ENCODE data around the gene PTCH1.

The PTCH1 gene

DNA sequence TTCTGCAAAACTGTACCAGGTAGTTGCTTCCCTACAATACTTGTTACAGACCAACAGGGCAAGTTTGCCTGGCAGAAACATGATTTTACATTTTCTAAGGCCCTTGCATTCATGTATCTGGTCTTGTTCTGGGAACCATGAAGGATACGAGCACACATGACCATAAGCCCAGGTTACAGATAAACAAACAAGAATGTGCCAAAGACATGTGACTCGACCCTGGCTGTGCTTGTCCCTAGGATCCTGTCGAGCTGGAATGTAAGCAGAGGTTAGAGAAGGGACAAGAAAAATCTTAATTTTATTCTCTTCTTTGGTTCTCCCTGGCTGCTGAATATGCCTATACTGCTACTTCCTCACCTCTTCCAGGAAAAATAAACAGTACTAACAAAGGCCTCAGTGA, 32.5 kb downstream of the PTCH1 start:
- no peak overlapping the region for H3K4me3 ChIP-seq (ENCODE audit: control insufficient read depth, low read depth, low read length)
- no peak for DNase-seq (ENCODE audit: low read depth)
- no peak for TF ChIP-seq CTCF (conservative IDR thresholded peaks at IDR 0.05; ENCODE audit: control insufficient read depth, insufficient read depth, low read depth, low read length)

DNA sequence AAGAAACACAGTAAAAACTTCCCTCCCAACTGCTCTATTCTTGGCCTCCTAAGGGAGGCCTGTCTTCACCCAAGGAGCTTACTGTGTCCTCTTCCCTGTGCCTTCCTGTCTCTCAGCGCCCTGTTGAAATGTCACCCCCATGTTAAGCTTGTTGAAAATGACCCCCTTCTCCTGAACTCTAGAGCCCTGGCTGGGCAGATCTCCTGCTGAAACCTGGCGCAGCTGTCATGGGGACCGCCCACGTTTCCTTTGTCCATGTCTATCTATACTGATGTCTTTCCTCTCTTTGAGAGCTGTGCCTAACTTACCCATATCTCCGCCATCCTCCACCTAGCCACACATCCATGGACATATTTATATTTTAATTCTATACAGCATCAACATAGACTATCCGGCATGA, 33.3 kb downstream of the PTCH1 start:
- no peak for TF ChIP-seq CTCF (conservative IDR thresholded peaks at IDR 0.05; ENCODE audit: control insufficient read depth, insufficient read depth, low read depth, low read length)
- H3K4me3 ChIP-seq (ENCODE audit: control insufficient read depth, low read depth, low read length) = no peak overlapping the region
- DNase-seq (ENCODE audit: low read depth) = no peak

DNA sequence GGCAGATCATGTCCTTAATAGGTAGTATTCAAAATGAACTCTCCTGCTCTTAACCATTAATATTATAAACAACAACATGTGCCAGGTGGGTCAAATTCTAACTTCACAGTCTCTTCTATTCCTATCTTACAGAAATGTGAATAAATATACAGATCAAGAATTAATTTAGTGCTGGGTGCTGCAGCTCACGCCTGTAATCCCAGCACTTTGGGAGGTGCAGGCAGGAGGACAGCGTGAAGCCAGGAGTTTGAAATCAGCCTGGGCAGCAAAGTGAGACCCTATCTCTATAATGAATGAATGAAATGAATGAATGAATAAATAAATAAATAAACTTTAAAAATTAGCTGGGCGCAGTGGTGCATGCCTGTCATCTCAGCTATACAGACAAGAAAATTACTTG, 34.1 kb downstream of the PTCH1 start:
- TF ChIP-seq CTCF (conservative IDR thresholded peaks at IDR 0.05; ENCODE audit: control insufficient read depth, insufficient read depth, low read depth, low read length) = no peak

DNA sequence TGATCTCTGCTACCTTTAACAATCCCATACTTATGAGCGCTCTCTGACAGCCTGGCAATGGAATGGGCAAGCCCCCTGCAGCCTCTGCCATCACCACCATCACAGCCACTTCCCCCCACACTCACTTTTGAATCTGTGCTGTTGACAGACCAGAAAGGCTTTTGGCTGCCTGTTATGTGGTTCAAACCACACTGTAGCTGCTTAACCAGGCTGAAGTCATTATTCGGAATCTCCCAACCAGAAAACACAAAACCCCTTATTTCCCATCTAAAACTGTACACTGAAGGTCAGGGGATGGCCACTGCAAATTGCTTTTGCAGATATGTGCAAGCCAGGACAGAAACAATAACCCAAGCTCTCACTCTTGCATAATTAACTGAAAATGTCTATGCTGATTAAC, 35.8 kb downstream of the PTCH1 start:
- no peak for TF ChIP-seq CTCF (conservative IDR thresholded peaks at IDR 0.05; ENCODE audit: control insufficient read depth, insufficient read depth, low read depth, low read length)
- DNase-seq (ENCODE audit: low read depth) = no peak
- no peak overlapping the region for H3K4me3 ChIP-seq (ENCODE audit: control insufficient read depth, low read depth, low read length)

More for the DNA sequence above, 34.1 kb downstream of the PTCH1 start:
- DNase-seq (ENCODE audit: low read depth) = no peak
- H3K4me3 ChIP-seq (ENCODE audit: control insufficient read depth, low read depth, low read length) = no peak overlapping the region

- H3K4me3 ChIP-seq (ENCODE audit: control insufficient read depth, low read depth, low read length) = no peak overlapping the region
- DNase-seq (ENCODE audit: low read depth) = no peak
- no peak for TF ChIP-seq CTCF (conservative IDR thresholded peaks at IDR 0.05; ENCODE audit: control insufficient read depth, insufficient read depth, low read depth, low read length)
Measured at GRCh38 chr9:95480346-95480745, 36.4 kb downstream of the PTCH1 start.

DNA sequence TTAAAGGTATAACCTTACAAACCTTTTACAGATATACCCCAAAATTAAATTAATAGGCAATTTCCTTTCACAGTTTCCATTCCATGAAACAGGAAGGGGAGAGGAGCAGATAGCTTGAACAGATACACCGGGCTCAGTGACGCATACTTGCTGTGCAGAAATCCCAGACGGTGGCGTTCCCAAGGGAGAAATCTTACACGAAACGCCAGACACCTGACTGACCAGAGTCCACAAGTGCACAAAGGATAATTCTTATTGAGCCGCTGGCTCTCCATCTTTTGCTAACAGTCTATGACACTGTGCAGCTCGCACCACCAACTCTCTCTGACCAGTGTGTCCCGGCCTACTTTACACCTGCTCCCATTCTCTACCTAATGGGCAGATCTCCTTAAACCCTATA, 37.4 kb downstream of the PTCH1 start:
- no peak for TF ChIP-seq CTCF (conservative IDR thresholded peaks at IDR 0.05; ENCODE audit: control insufficient read depth, insufficient read depth, low read depth, low read length)
- DNase-seq (ENCODE audit: low read depth) = no peak
- H3K4me3 ChIP-seq (ENCODE audit: control insufficient read depth, low read depth, low read length) = no peak overlapping the region

- TF ChIP-seq CTCF (conservative IDR thresholded peaks at IDR 0.05; ENCODE audit: control insufficient read depth, insufficient read depth, low read depth, low read length) = no peak
- no peak overlapping the region for H3K4me3 ChIP-seq (ENCODE audit: control insufficient read depth, low read depth, low read length)
- no peak for DNase-seq (ENCODE audit: low read depth)
Measured at GRCh38 chr9:95478335-95478734, 38.4 kb downstream of the PTCH1 start.
